Suprapubic skin (tissue), 4 donors: Measurements from ENCODE around the gene TNS2. TPM values are rescaled to one million over a fixed set of nuclear protein-coding genes. Genes with fewer than 3 reads are reported as not detected.

Experiments
- DNase-seq, 2 donors: peaks; one replicate each; pipeline ENCODE4 v3.0.0-alpha.2; 2019; ENCODE audit warnings: low spot score in 2 of 2
- H3K27ac ChIP-seq: fragments of 200-600 bp; sonication (generic); one replicate; pipeline ENCODE4 v1.5.1; 2019
- H3K27me3 ChIP-seq: fragments of 200-600 bp; sonication (generic); one replicate; pipeline ENCODE4 v1.5.1; 2019
- H3K36me3 ChIP-seq: fragments of 200-600 bp; sonication (generic); one replicate; pipeline ENCODE4 v1.5.1; 2019
- H3K4me1 ChIP-seq: fragments of 200-600 bp; sonication (generic); one replicate; pipeline ENCODE4 v1.5.1; 2019
- H3K4me3 ChIP-seq: fragments of 200-600 bp; sonication (generic); one replicate; pipeline ENCODE4 v1.5.1; 2019; ENCODE audit warnings: mild to moderate bottlenecking
- H3K9me3 ChIP-seq: fragments of 200-600 bp; sonication (generic); one replicate; pipeline ENCODE4 v1.5.1; 2019
- EP300 ChIP-seq: sonication (generic); formaldehyde crosslinking; IDR thresholded peaks from one replicate; pipeline ENCODE4 v1.6.1; 2017; ENCODE audit warnings: antibody characterized with exemption
- POLR2A ChIP-seq, 2 donors: fragments of 450-650 bp; IDR thresholded peaks; one replicate each; pipeline ENCODE4 v1.6.1; 2017; ENCODE audit warnings: antibody characterized with exemption in 2 of 2, mild to moderate bottlenecking in 2 of 2, moderate library complexity in 2 of 2
- POLR2AphosphoS5 ChIP-seq, 3 donors: sonication (generic); formaldehyde crosslinking; IDR thresholded peaks; one replicate each; pipeline ENCODE4 v1.6.1; 2017; ENCODE audit warnings: antibody characterized with exemption in 3 of 3
- WGBS: methylation state at CpG from one replicate; pipeline ENCODE4 v1.1.5; 2018; 5-methylcytosine and 5-hydroxymethylcytosine counted together
- total RNA-seq, 4 donors: library from RNA; depleted of rRNA; stranded (reverse); fragments of >200 nt; gene quantifications; one replicate each; pipeline ENCODE4 v1.1.0, GENCODE V29; 2016
- TF ChIP-seq, protein P1 (sequence below), 2 donors: fragments of 200-600 bp in 1 of 2; fragments of 450-650 bp in 1 of 2; sonication (generic) in 1 of 2; IDR thresholded peaks; one replicate each; pipeline ENCODE4 v1.5.1; 2016 to 2019; ENCODE audit warnings: antibody characterized with exemption in 2 of 2, mild to moderate bottlenecking in 1 of 2, moderate library complexity in 1 of 2

The TNS2 gene
- total RNA-seq, 4 donors from 2014 or later, result 22.8 to 122 (median 78.2) TPM

DNA sequence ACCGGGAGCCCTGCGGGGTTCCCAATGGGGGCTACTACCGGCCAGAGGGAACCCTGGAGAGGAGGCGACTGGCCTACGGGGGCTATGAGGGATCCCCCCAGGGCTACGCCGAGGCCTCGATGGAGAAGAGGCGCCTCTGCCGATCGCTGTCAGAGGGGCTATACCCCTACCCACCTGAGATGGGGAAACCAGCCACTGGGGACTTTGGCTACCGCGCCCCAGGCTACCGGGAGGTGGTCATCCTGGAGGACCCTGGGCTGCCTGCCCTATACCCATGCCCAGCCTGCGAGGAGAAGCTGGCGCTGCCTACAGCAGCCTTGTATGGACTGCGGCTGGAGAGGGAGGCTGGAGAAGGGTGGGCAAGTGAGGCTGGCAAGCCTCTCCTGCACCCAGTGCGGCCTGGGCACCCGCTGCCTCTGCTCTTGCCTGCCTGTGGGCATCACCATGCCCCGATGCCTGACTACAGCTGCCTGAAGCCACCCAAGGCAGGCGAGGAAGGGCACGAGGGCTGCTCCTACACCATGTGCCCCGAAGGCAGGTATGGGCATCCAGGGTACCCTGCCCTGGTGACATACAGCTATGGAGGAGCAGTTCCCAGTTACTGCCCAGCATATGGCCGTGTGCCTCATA, 9.7 kb downstream of the TNS2 start:
- Histone ChIP-seq H3K4me3 (no peak overlapping the region), H3K27me3 (no peaks in the 10 kb centered on the region), H3K4me1 (peaks cover 66% of the 10 kb centered on the region), H3K9me3 (no peaks in the 10 kb centered on the region), H3K36me3 (peaks cover 85% of the 10 kb centered on the region), H3K27ac (peak overlapping the region; percentile 18)
- 80% methylated on average over 8 of the region's 24 CpGs for WGBS
- TF ChIP-seq, protein P1, sequence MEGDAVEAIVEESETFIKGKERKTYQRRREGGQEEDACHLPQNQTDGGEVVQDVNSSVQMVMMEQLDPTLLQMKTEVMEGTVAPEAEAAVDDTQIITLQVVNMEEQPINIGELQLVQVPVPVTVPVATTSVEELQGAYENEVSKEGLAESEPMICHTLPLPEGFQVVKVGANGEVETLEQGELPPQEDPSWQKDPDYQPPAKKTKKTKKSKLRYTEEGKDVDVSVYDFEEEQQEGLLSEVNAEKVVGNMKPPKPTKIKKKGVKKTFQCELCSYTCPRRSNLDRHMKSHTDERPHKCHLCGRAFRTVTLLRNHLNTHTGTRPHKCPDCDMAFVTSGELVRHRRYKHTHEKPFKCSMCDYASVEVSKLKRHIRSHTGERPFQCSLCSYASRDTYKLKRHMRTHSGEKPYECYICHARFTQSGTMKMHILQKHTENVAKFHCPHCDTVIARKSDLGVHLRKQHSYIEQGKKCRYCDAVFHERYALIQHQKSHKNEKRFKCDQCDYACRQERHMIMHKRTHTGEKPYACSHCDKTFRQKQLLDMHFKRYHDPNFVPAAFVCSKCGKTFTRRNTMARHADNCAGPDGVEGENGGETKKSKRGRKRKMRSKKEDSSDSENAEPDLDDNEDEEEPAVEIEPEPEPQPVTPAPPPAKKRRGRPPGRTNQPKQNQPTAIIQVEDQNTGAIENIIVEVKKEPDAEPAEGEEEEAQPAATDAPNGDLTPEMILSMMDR (IDR thresholded peaks at IDR 0.05), result no peak
- no peak for TF ChIP-seq POLR2A (IDR thresholded peaks at IDR 0.05)
- TF ChIP-seq EP300, result no peak
- DNase-seq, result peak in 1 of 2 donors; percentile 80

DNA sequence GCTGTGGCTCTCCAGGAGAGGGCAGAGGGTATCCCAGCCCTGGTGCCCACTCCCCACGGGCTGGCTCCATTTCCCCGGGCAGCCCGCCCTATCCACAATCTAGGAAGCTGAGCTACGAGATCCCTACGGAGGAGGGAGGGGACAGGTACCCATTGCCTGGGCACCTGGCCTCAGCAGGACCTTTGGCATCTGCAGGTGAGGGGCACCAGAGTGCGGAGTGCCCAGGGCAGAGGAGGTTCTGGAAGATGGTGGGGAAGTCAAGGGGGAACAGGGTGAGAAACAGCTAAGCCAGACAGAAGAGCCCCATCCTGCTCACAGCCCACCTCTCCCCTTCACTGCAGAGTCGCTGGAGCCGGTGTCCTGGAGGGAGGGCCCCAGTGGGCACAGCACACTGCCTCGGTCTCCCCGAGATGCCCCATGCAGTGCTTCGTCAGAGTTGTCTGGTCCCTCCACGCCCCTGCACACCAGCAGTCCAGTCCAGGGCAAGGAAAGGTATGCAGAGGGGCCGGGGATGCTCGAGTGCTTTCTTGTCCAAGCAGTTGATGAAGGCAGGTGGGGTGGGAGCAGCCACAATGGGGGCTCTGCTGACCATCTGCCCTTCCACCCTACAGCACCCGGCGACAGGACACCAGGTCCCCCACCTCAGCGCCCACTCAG, 10.3 kb downstream of the TNS2 start:
- peaks cover 90% of the 10 kb centered on the region for H3K36me3 ChIP-seq

DNA sequence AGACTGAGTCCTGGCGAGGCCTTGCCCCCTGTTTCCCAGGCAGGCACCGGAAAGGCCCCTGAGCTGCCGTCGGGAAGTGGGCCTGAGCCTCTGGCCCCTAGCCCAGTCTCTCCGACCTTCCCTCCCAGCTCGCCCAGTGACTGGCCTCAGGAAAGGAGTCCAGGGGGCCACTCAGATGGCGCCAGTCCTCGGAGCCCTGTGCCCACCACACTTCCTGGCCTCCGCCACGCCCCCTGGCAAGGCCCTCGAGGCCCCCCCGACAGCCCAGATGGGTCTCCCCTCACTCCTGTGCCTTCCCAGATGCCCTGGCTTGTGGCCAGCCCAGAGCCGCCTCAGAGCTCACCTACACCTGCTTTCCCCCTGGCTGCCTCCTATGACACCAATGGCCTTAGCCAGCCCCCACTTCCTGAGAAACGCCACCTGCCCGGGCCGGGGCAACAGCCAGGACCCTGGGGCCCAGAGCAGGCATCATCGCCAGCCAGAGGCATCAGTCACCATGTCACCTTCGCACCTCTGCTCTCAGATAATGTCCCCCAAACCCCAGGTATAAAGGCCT, 10.9 kb downstream of the TNS2 start:
- DNase-seq, result peak in 1 of 2 donors; percentile 81
- H3K27ac ChIP-seq, result peak overlapping the region; percentile 9
- 48% methylated on average over 15 of the region's 18 CpGs for WGBS
- peaks cover 65% of the 10 kb centered on the region for H3K4me1 ChIP-seq
- no peaks in the 10 kb centered on the region for H3K27me3 ChIP-seq
- no peak overlapping the region for H3K4me3 ChIP-seq
- H3K9me3 ChIP-seq, result no peaks in the 10 kb centered on the region
- TF ChIP-seq POLR2A (IDR thresholded peaks at IDR 0.05), result no peak
- TF ChIP-seq, protein P1 (IDR thresholded peaks at IDR 0.05), result no peak
- no peak for TF ChIP-seq POLR2AphosphoS5 (IDR thresholded peaks at IDR 0.05)
- no peak for TF ChIP-seq EP300
- peaks cover 89% of the 10 kb centered on the region for H3K36me3 ChIP-seq

More for the DNA sequence above, 10.3 kb downstream of the TNS2 start:
- Histone ChIP-seq H3K27me3 (no peaks in the 10 kb centered on the region), H3K9me3 (no peaks in the 10 kb centered on the region), H3K27ac (peak overlapping the region; percentile 18), H3K4me3 (no peak overlapping the region), H3K4me1 (peaks cover 68% of the 10 kb centered on the region)
- DNase-seq, result peak in 1 of 2 donors; percentile 76
- WGBS, result 83% methylated on average over 17 of the region's 17 CpGs
- TF ChIP-seq POLR2AphosphoS5 (IDR thresholded peaks at IDR 0.05) (no peak), EP300 (no peak), POLR2A (IDR thresholded peaks at IDR 0.05) (no peak)

DNA sequence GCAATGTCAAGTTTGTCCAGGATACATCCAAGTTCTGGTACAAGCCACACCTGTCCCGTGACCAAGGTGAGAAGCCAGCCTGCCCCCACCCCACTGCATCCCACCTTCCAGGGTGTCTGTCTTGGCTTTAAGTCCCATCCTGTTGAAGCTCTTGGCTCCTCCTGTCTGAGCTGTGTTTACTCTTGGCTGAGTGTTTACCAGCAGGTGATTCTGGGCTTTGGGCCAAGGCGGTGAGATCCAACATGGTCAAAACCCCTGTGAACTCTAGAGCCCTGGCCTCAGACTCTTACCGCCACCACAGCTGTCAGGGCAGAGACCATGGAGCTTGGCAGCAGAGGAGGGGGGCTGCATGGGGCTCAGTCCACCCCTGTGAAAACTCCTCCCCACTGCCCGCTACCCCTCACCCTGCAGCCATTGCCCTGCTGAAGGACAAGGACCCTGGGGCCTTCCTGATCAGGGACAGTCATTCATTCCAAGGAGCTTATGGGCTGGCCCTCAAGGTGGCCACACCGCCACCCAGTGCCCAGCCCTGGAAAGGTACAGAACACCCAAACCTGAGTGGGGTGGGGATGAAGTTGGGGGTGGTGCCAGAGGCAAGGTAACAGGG, 11.6 kb downstream of the TNS2 start:
- peaks cover 88% of the 10 kb centered on the region for H3K36me3 ChIP-seq
- TF ChIP-seq POLR2AphosphoS5 (IDR thresholded peaks at IDR 0.05), result no peak
- TF ChIP-seq EP300, result no peak
- TF ChIP-seq, protein P1 (IDR thresholded peaks at IDR 0.05), result no peak
- TF ChIP-seq POLR2A (IDR thresholded peaks at IDR 0.05), result no peak
- H3K4me1 ChIP-seq, result peaks cover 69% of the 10 kb centered on the region
- DNase-seq, result peak in 1 of 2 donors; percentile 78
- no peaks in the 10 kb centered on the region for H3K9me3 ChIP-seq
- no peak overlapping the region for H3K4me3 ChIP-seq
- no peak overlapping the region for H3K27ac ChIP-seq
- 67% methylated on average over 1 of the region's 5 CpGs for WGBS
- H3K27me3 ChIP-seq, result no peaks in the 10 kb centered on the region

DNA sequence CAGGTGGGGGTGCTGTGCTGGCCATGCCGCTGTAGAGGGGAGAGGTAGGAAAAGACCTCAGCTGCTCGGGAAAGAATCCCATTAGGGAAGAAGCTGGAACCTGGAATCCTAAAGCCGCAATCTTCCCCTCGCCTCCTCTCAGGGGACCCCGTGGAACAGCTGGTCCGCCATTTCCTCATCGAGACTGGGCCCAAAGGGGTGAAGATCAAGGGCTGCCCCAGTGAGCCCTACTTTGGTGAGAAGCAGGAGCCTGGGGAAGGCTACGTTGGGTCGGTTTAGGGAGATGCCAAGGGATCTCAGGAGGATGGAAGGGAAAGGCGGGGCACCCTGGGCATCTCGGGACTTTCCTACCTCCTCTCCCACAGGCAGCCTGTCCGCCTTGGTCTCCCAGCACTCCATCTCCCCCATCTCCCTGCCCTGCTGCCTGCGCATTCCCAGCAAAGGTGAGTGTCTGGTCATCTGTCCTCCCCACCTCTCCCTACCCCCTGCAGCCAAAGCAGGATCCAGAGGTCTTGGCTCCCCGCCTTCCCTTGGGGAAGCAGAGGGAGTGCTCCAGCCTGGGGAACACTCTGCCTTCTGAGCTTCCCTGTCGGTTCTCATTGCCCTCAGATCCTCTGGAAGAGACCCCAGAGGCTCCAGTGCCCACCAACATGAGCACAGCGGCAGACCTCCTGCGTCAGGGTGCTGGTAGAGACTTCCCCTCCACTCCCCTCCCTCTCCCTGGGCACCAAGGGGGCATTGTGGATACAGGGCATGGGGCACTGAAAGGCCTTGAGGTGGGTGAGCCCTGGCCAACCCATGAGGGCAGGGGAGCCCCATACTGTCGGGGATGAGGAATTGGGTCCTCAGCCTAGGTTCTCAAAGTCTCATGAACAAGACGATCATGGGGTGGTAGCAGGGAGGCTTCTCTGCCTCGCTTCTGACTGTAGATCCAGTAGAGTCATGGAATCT, 12.4 kb downstream of the TNS2 start:
- peak; percentile 55 to 78 for DNase-seq
- Histone ChIP-seq H3K4me3 (no peak overlapping the region), H3K4me1 (peaks cover 69% of the 10 kb centered on the region), H3K27ac (peak overlapping the region; percentile 8), H3K36me3 (peaks cover 85% of the 10 kb centered on the region), H3K9me3 (no peaks in the 10 kb centered on the region), H3K27me3 (no peaks in the 10 kb centered on the region)
- 63% methylated on average over 16 of the region's 20 CpGs for WGBS
- TF ChIP-seq POLR2AphosphoS5 (IDR thresholded peaks at IDR 0.05) (no peak), EP300 (no peak), POLR2A (IDR thresholded peaks at IDR 0.05) (no peak)
- TF ChIP-seq, protein P1 (IDR thresholded peaks at IDR 0.05), result no peak
